C4-2B (cell line): ENCODE data around the gene SIL1.
"Not testable (repeated sequence)": the region's sequence is repeated elsewhere in the genome, so short reads cannot be mapped to it uniquely, and the experiment has no call there.

Experiments used
- CTCF ChIP-seq: fragments of 450-650 bp; conservative IDR thresholded peaks from 2 replicates; pipeline ENCODE4 v1.5.1; 2017; ENCODE audit warnings: mild to moderate bottlenecking
- ZFX ChIP-seq: fragments of 450-650 bp; IDR thresholded peaks from 2 replicates; pipeline ENCODE4 v1.6.1; 2017

- not testable (repeated sequence) for TF ChIP-seq CTCF, ZFX
Observed at GRCh38 chr5:139174382-139174781, 23.8 kb downstream of the SIL1 start.
